ENCODE measurements around the gene RXRA.

RXRA gene

GRCh38 chr9:134336228-134336627, 10.0 kb downstream of the RXRA start:
- no peak overlapping the region for H3K4me3 ChIP-seq (ENCODE audit: low read depth, low read length)

GRCh38 chr9:134336924-134337323, 10.7 kb downstream of the RXRA start:
- no peak overlapping the region for H3K4me3 ChIP-seq (ENCODE audit: low read depth, low read length)

- no peak overlapping the region for H3K4me3 ChIP-seq (ENCODE audit: low read depth, low read length)
Measured at GRCh38 chr9:134337469-134337868, 11.2 kb downstream of the RXRA start.

GRCh38 chr9:134338394-134339182, 12.3 kb downstream of the RXRA start:
- H3K4me3 ChIP-seq (ENCODE audit: low read depth, low read length): no peak overlapping the region

- H3K4me3 ChIP-seq (ENCODE audit: low read depth, low read length): no peak overlapping the region
Measured at GRCh38 chr9:134339183-134339806, 13.0 kb downstream of the RXRA start.

- no peak overlapping the region for H3K4me3 ChIP-seq (ENCODE audit: low read depth, low read length)
Measured at GRCh38 chr9:134340475-134341160, 14.4 kb downstream of the RXRA start.

- no peak overlapping the region for H3K4me3 ChIP-seq (ENCODE audit: low read depth, low read length)
Measured at GRCh38 chr9:134341306-134341705, 15.1 kb downstream of the RXRA start.

- no peak overlapping the region for H3K4me3 ChIP-seq (ENCODE audit: low read depth, low read length)
Measured at GRCh38 chr9:134341929-134342745, 15.9 kb downstream of the RXRA start.

- H3K4me3 ChIP-seq (ENCODE audit: low read depth, low read length): no peak overlapping the region
Measured at GRCh38 chr9:134342746-134343115, 16.5 kb downstream of the RXRA start.

GRCh38 chr9:134343637-134344036, 17.4 kb downstream of the RXRA start:
- H3K4me3 ChIP-seq (ENCODE audit: low read depth, low read length): no peak overlapping the region

- H3K4me3 ChIP-seq (ENCODE audit: low read depth, low read length): no peak overlapping the region
Measured at GRCh38 chr9:134344068-134344799, 18.0 kb downstream of the RXRA start.

GRCh38 chr9:134344800-134345310, 18.6 kb downstream of the RXRA start:
- no peak overlapping the region for H3K4me3 ChIP-seq (ENCODE audit: low read depth, low read length)

- no peak overlapping the region for H3K4me3 ChIP-seq (ENCODE audit: low read depth, low read length)
Measured at GRCh38 chr9:134345737-134346136, 19.5 kb downstream of the RXRA start.

GRCh38 chr9:134346151-134346550, 19.9 kb downstream of the RXRA start:
- no peak overlapping the region for H3K4me3 ChIP-seq (ENCODE audit: low read depth, low read length)

GRCh38 chr9:134346840-134347583, 20.8 kb downstream of the RXRA start:
- H3K4me3 ChIP-seq (ENCODE audit: low read depth, low read length): no peak overlapping the region

GRCh38 chr9:134347996-134348395, 21.7 kb downstream of the RXRA start:
- H3K4me3 ChIP-seq (ENCODE audit: low read depth, low read length): no peak overlapping the region

- H3K4me3 ChIP-seq (ENCODE audit: low read depth, low read length): no peak overlapping the region
Measured at GRCh38 chr9:134348404-134349155, 22.3 kb downstream of the RXRA start.

GRCh38 chr9:134349936-134350335, 23.7 kb downstream of the RXRA start:
- no peak overlapping the region for H3K4me3 ChIP-seq (ENCODE audit: low read depth, low read length)
